HepG2 (cell line): ENCODE measurements around the gene ATP6V0A1. TPM values are rescaled to one million over a fixed set of nuclear protein-coding genes. Genes with fewer than 3 reads are reported as not detected.

Experiments
- BRCA1 ChIP-seq: sonication (generic); formaldehyde crosslinking; IDR thresholded peaks from 2 replicates; pipeline ENCODE4 v1.4.0; 2020; ENCODE audit warnings: missing genetic modification reagents
- EP300 ChIP-seq, 3 experiments: sonication (generic) in 1 of 3; formaldehyde crosslinking in 1 of 3; IDR thresholded peaks; 2 replicates each; pipeline versions ENCODE4 v1.5.1 to v1.6.1; 2011 to 2020; ENCODE audit warnings: low read depth in 2 of 3, low read length in 2 of 3, borderline replicate concordance in 1 of 3, improper control_type of control experiment in 1 of 3, mild to moderate bottlenecking in 1 of 3, missing genetic modification reagents in 1 of 3, moderate library complexity in 1 of 3
- FOXK2 ChIP-seq: fragments of 450-650 bp; IDR thresholded peaks from 2 replicates; pipeline ENCODE4 v1.6.1; 2016
- GLI4 ChIP-seq: sonication (generic); formaldehyde crosslinking; IDR thresholded peaks from 2 replicates; pipeline ENCODE4 v1.5.1; 2020; ENCODE audit warnings: missing genetic modification reagents, mild to moderate bottlenecking, moderate library complexity, borderline replicate concordance
- HDAC6 ChIP-seq: fragments of 200-600 bp; sonication (generic); IDR thresholded peaks from 2 replicates; pipeline ENCODE4 v1.7.0; 2017; ENCODE audit warnings: mild to moderate bottlenecking, antibody characterized with exemption, low read length, low read depth
- HNF1B ChIP-seq: sonication (generic); formaldehyde crosslinking; IDR thresholded peaks from 2 replicates; pipeline ENCODE4 v1.5.1; 2020; ENCODE audit warnings: mild to moderate bottlenecking, moderate library complexity, missing genetic modification reagents
- HNRNPH1 ChIP-seq: fragments of 200-400 bp; formaldehyde crosslinking; optimal IDR thresholded peaks from 2 replicates; pipeline ENCODE3; 2017; ENCODE audit warnings: mild to moderate bottlenecking, low read depth, low read length
- KDM1A ChIP-seq: IDR thresholded peaks from 2 replicates; pipeline ENCODE4 v1.6.1; 2016; ENCODE audit warnings: missing compliant biosample characterization
- NCOA5 ChIP-seq: sonication (generic); formaldehyde crosslinking; IDR thresholded peaks from 2 replicates; pipeline ENCODE4 v1.4.0; 2020; ENCODE audit warnings: missing genetic modification reagents
- NRL ChIP-seq: sonication (generic); formaldehyde crosslinking; IDR thresholded peaks from 2 replicates; pipeline ENCODE4 v1.5.0; 2020; ENCODE audit warnings: missing genetic modification reagents, mild to moderate bottlenecking, moderate library complexity, borderline replicate concordance
- PHB2 ChIP-seq: fragments of 450-650 bp; IDR thresholded peaks from 2 replicates; pipeline ENCODE4 v1.6.1; 2018; ENCODE audit not compliant: partially characterized antibody
- PPARG ChIP-seq: conservative IDR thresholded peaks from 2 replicates; pipeline ENCODE4 v1.6.1; 2016; ENCODE audit warnings: missing biosample characterization, missing genetic modification reagents
- SMARCE1 ChIP-seq: fragments of 450-650 bp; IDR thresholded peaks from 2 replicates; pipeline ENCODE4 v1.6.1; 2017; ENCODE audit warnings: borderline replicate concordance
- SRSF9 ChIP-seq: fragments of 200-400 bp; formaldehyde crosslinking; IDR thresholded peaks from 2 replicates; pipeline ENCODE4 v1.6.1; 2018; ENCODE audit warnings: borderline replicate concordance, mild to moderate bottlenecking, low read depth, low read length; ENCODE audit not compliant: insufficient read depth, poor library complexity, severe bottlenecking
- YEATS2 ChIP-seq: sonication (generic); formaldehyde crosslinking; IDR thresholded peaks from 2 replicates; pipeline ENCODE4 v1.4.0; 2020; ENCODE audit warnings: missing genetic modification reagents, borderline replicate concordance
- ZBTB1 ChIP-seq: sonication (generic); formaldehyde crosslinking; IDR thresholded peaks from 2 replicates; pipeline ENCODE4 v1.4.0; 2020; ENCODE audit warnings: missing genetic modification reagents, borderline replicate concordance
- ZEB1 ChIP-seq: IDR thresholded peaks from 2 replicates; pipeline ENCODE4 v1.6.1; 2012; ENCODE audit warnings: mild to moderate bottlenecking, low read depth, inconsistent platforms; ENCODE audit not compliant: insufficient replicate concordance
- ZFX ChIP-seq: sonication (generic); formaldehyde crosslinking; IDR thresholded peaks from 2 replicates; pipeline ENCODE4 v1.4.0; 2020; ENCODE audit warnings: mild to moderate bottlenecking, low read depth, missing genetic modification reagents, moderate library complexity
- ZMYM4 ChIP-seq: sonication (generic); formaldehyde crosslinking; IDR thresholded peaks from 2 replicates; pipeline ENCODE4 v1.8.1; 2023; ENCODE audit warnings: mild to moderate bottlenecking, missing genetic modification reagents
- ZNF260 ChIP-seq: sonication (generic); formaldehyde crosslinking; IDR thresholded peaks from 2 replicates; pipeline ENCODE4 v1.4.0; 2020; ENCODE audit warnings: missing genetic modification reagents, low read depth, mild to moderate bottlenecking, borderline replicate concordance
- ZNF331 ChIP-seq: sonication (generic); formaldehyde crosslinking; IDR thresholded peaks from 2 replicates; pipeline ENCODE4 v1.4.0; 2020; ENCODE audit warnings: missing genetic modification reagents
- ZNF501 ChIP-seq: sonication (generic); formaldehyde crosslinking; IDR thresholded peaks from 2 replicates; pipeline ENCODE4 v1.5.1; 2020; ENCODE audit warnings: mild to moderate bottlenecking, moderate library complexity, missing genetic modification reagents
- ZNF619 ChIP-seq: sonication (generic); formaldehyde crosslinking; IDR thresholded peaks from 2 replicates; pipeline ENCODE4 v1.4.0; 2020; ENCODE audit warnings: mild to moderate bottlenecking, missing genetic modification reagents
- ZNF713 ChIP-seq: sonication (generic); formaldehyde crosslinking; IDR thresholded peaks from 2 replicates; pipeline ENCODE4 v1.4.0; 2020; ENCODE audit warnings: mild to moderate bottlenecking, missing genetic modification reagents
- ZNF747 ChIP-seq: sonication (generic); formaldehyde crosslinking; IDR thresholded peaks from 2 replicates; pipeline ENCODE4 v1.8.1; 2023; ENCODE audit warnings: missing genetic modification reagents, mild to moderate bottlenecking, borderline replicate concordance
- ZNF75D ChIP-seq: sonication (generic); formaldehyde crosslinking; IDR thresholded peaks from 2 replicates; pipeline ENCODE4 v1.8.1; 2023; ENCODE audit warnings: missing genetic modification reagents, mild to moderate bottlenecking, borderline replicate concordance
- ZNF768 ChIP-seq: sonication (generic); formaldehyde crosslinking; IDR thresholded peaks from 2 replicates; pipeline ENCODE4 v1.4.0; 2020; ENCODE audit warnings: missing genetic modification reagents
- ZNF780A ChIP-seq: sonication (generic); formaldehyde crosslinking; IDR thresholded peaks from 2 replicates; pipeline ENCODE4 v1.8.0; 2022; ENCODE audit warnings: mild to moderate bottlenecking, missing genetic modification reagents, moderate library complexity
- polyA plus RNA-seq, 8 experiments: library from polyadenylated mRNA; depleted of rRNA in 3 of 8; stranded (reverse) in 7 of 8; unstranded in 1 of 8; fragments of >200 nt; fragmentation: Illumina TruSeq in 4 of 8; extraction: Trizol in 4 of 8; gene quantifications; 2 replicates each; pipeline versions ENCODE4 v1.2.1 to v1.2.3, GENCODE V29; 2011 to 2016; ENCODE audit warnings: low read depth in 4 of 8, missing spikeins in 1 of 8, mixed read lengths in 1 of 8; ENCODE audit not compliant: insufficient read depth in 1 of 8
- total RNA-seq, 5 experiments: library from RNA; depleted of rRNA; stranded (reverse); fragments of >200 nt; fragmentation: Illumina TruSeq; extraction: Trizol; gene quantifications; 2 replicates each; pipeline ENCODE4 v1.2.3, GENCODE V29; 2016; ENCODE audit warnings: low read depth in 1 of 5
- TF ChIP-seq, protein P1 (sequence below): sonication (generic); formaldehyde crosslinking; IDR thresholded peaks from 2 replicates; pipeline ENCODE4 v1.8.1; 2023; ENCODE audit warnings: mild to moderate bottlenecking, missing genetic modification reagents
- TF ChIP-seq, protein P2 (sequence below): sonication (generic); formaldehyde crosslinking; IDR thresholded peaks from 2 replicates; pipeline ENCODE4 v1.5.1; 2020; ENCODE audit warnings: missing genetic modification reagents, mild to moderate bottlenecking, borderline replicate concordance

ATP6V0A1 gene
- total and polyA plus RNA-seq, 2 of the 13 experiments (the other 11 are each of a cell fraction or from before 2014, with no cell fraction given), result 27.9 to 54.1 TPM

DNA sequence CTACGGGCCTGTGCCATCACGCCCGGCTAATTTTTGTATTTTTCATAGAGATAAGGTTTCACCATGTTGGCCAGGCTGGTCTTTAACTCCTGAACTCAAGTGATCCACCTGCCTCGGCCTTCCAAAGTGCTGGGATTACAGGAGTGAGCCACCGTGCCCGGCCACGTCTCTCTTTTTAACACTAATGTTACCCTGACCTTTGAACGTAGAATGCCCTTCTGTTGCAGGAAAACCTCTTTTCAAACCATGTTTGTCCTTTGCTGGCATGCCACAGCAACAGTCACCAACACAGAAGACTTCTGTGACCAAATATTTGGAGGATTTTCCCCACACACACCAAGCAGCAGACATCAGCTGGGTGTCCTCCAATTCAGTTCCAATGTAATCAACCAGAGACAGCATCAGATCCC is 86.2 kb downstream of the ATP6V0A1 start (continued):
- no peak; the same call in 1 of the 2 replicates for TF ChIP-seq ZNF747 (CRISPR knock-in tag)
- no peak for TF ChIP-seq ZFX (CRISPR knock-in tag)
- no peak for TF ChIP-seq GLI4 (CRISPR knock-in tag)
- TF ChIP-seq HNF1B (CRISPR knock-in tag), result no peak
- TF ChIP-seq, protein P1, sequence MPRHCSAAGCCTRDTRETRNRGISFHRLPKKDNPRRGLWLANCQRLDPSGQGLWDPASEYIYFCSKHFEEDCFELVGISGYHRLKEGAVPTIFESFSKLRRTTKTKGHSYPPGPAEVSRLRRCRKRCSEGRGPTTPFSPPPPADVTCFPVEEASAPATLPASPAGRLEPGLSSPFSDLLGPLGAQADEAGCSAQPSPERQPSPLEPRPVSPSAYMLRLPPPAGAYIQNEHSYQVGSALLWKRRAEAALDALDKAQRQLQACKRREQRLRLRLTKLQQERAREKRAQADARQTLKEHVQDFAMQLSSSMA, result no peak
- no peak for TF ChIP-seq BRCA1 (CRISPR knock-in tag)
- no peak for TF ChIP-seq ZNF768 (CRISPR knock-in tag)
- no peak for TF ChIP-seq KDM1A
- TF ChIP-seq YEATS2 (CRISPR knock-in tag), result no peak
- TF ChIP-seq SRSF9, result no peak
- TF ChIP-seq ZNF780A (CRISPR knock-in tag), result no peak
- TF ChIP-seq ZNF260, result no peak
- TF ChIP-seq NRL (CRISPR knock-in tag), result no peak
- TF ChIP-seq FOXK2, result 0 out of 2 replicates have a peak, but pooled peaks have one; percentile 40
- TF ChIP-seq ZNF75D (CRISPR knock-in tag), result no peak
- TF ChIP-seq HNRNPH1, result no peak
- no peak; the same call in 1 of the 2 replicates for TF ChIP-seq ZNF619 (CRISPR knock-in tag)
- TF ChIP-seq ZMYM4 (CRISPR knock-in tag), result no peak
- TF ChIP-seq ZEB1, result no peak
- no peak for TF ChIP-seq ZNF713
- no peak for TF ChIP-seq NCOA5 (CRISPR knock-in tag)
- peak; percentile 39; the same call in 1 of the 2 replicates for TF ChIP-seq ZNF331 (CRISPR knock-in tag)
- no peak for TF ChIP-seq ZNF501
- TF ChIP-seq PHB2, result no peak
- no peak for TF ChIP-seq ZBTB1
- 0 out of 2 replicates have a peak, but pooled peaks have one; percentile 17 for TF ChIP-seq PPARG (CRISPR knock-in tag)
- no peak for TF ChIP-seq SMARCE1
- peak in 1 of 2 experiments; percentile 37; a peak in 2 of 4 replicates for TF ChIP-seq EP300 (IDR thresholded peaks at IDR 0.05; ENCODE audit: low read depth in 2 of 2, low read length in 2 of 2)
- no peak for TF ChIP-seq EP300 (CRISPR knock-in tag; IDR thresholded peaks at IDR 0.05; ENCODE audit: borderline replicate concordance)
- TF ChIP-seq, protein P2, sequence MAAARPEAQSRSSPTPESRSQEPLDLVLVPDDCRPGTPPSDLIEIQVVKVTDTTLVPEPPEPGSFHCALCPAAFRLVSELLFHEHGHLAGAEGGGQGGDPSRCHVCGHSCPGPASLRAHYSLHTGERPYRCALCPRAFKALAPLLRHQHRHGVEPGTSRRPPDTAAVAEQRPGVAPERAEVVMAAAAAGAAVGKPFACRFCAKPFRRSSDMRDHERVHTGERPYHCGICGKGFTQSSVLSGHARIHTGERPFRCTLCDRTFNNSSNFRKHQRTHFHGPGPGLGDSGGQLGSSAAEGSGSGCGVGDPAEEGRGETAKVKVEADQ (CRISPR knock-in tag), result no peak
- TF ChIP-seq HDAC6, result no peak
